ENCODE data around the gene NR5A2. TPM values are rescaled to one million over a fixed set of nuclear protein-coding genes. Genes with fewer than 3 reads are reported as not detected.

The NR5A2 gene
- total RNA-seq, 2 donors from 2014 or later = 51.1 to 53.6 TPM

DNA sequence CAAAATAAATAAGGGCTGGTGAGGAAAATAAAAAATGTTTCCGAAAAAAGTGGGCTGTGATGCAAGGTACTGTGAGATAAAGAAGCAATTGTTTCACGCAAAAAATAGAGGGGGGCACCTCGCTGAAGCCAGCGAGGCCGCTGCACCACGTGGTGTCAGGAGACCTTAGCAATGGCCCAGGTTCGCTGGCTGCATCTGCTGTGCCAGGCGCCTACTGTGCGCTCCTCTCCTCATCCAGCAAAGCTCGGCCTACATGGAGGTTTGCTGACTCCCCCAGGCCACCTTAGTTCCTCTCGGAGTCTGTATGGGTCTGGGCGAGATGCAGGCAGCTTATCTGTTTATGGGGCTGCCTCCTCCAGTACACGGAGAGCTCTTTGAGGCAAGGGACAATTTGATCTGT is 119.6 kb downstream of the NR5A2 start:
- intact Hi-C loops (cut with DNase I, micrococcal nuclease) = no loop called here
- ATAC-seq = no peak
- no peak for DNase-seq

DNA sequence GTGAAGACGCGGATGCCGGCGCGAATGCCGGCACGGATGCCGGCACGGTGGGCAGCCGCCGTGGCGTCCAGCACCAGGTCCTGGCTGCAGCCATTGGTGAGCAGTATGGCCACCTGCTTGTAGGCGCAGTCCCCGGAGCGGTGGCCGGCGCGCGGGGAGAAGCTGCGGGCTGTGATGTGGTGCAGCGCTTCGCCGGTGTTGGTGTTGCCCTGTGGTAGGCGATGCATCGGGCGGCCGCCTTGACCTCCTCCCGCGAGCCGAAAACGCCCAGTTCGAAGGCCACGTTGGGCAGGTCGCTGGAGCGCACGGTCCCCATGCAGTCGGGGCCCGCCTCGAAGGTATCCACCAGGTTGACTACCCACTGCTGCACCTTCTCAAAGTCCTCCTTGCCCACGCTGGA is 120.2 kb downstream of the NR5A2 start:
- peak; percentile 25 for ATAC-seq
- no peak for DNase-seq
- intact Hi-C loops (cut with DNase I, micrococcal nuclease) = no loop called here

DNA sequence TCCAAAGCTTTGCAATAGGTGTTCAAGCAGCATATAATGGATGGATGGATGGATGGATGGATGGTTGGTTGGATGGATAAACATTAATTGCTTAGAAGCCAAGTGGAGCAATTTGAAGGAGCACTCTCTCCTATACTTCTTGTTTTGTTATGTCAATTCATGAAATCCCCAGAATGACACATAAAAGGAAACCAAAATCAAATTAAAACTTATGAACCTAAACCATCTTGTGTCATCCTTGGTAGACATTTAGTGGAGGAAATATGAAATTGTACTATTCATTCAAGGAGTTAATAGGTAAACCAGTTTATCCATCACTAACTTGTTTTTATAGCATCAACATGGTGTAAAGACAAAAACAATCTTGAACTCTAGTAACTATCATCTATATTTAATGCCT is 122.5 kb downstream of the NR5A2 start:
- no peak for DNase-seq
- intact Hi-C loops (cut with DNase I, micrococcal nuclease) = no loop called here
- ATAC-seq = no peak

DNA sequence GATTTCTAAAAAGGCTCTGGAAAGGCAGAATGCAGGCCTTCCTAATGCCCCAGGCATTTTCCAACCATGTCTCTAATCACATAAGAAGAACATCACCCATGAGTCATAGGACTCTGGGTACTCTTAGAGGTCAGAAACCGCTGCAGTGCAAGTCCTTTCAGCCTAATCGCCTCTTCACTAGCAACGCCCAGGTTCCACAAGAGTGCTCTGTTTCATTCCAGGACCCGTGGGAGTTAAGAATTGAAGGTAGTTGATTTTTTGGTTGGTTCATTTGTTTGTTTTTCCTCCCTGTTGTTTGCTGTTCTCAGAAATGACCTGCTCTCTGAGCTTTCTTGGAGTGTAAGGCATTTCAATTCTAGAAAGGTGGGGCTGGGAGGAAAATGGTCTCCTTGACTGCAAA is 123.2 kb downstream of the NR5A2 start:
- intact Hi-C loops (cut with DNase I, micrococcal nuclease) = no loop called here
- ATAC-seq = peak; percentile 38
- no peak for DNase-seq

DNA sequence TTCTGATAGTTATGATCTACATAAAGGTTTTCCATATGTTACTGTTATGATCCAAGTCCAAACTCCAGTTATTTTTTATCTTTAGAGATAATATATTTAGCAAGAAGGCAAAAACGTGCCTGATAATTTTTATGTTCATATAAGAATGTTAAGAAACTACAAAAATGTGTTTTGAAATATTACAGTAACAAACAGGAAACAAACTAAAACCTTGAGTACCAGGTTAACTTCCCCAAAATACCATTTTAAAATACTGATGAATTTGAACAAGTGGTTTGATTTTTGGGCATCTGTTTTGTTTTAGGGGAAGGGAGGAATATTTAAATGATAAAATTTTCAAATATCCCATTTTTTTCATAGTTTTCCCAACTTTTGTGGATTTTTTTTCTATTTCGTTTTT is 124.8 kb downstream of the NR5A2 start:
- ATAC-seq (no peak), DNase-seq (no peak)
- intact Hi-C loops (cut with DNase I, micrococcal nuclease) = no loop called here

DNA sequence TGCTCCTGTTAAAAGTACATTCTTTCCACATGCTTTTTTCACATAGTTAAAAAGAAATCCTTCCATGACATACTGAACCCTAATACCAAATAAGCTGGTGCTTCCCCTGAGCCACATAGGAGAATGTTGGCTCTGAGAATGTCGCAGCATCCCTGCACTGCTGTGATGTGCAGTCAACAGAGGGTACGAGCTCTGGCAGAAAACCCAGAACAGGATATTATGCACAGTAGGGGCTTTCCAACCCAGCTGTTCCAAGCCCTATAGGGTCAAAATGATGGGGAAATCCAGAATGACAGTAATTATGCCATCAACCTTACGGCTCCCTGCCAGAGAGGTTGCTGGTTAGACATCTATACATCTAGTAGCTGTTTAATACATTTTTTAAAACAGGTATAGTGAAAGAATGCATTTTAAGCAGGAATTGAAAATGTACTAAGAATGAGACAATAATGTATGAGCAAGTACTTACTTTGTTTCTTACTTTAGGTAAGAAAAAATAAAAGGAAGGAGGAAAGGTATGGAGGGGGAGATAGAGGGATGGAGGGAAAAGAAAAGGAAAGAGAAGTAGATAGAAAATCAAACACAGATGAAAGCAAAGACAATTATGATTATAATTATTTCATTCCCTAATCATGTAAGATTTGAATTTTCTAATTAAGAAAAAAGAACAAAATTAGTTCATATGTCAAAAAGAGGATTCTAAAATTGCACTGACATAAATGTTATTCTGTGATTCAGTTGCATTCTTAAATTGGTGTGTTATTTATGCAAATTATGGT is 126.0 kb downstream of the NR5A2 start:
- DNase-seq (no peak), ATAC-seq (no peak)
- intact Hi-C loops (cut with DNase I, micrococcal nuclease) = no loop called here

DNA sequence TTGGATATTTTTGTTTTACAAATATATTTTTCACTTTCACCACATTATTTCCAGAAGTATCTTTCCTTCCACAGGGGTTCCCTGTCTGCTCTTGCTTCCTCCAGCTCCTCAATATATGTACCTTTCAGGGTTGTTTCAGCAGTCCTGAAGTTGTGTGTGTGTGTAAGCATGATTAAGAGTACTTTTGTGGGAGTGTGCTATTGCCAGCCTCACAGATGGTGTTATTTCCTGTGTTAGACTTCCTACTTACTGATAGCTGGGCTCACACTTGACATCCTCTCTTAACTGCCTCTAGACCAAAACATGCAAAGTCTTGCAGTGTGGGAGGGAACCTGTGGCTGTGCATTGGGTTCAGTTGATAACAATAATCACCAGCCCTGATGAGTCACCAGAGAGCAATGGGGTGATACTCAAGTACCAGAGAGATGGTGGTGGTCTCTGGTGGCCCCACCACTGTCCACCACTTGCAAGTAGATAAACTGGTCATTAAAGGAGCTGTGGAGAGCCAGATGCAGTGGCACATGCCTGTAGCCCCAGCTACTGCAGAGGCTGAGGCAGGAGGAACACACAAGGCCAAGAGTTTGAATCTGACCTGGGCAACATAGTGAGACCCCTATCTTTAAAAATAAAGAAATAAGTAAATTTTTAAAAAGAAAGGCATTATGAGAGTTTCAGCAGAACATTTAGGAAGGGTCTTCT is 126.7 kb downstream of the NR5A2 start:
- ATAC-seq (peak; percentile 67), DNase-seq (peak in 1 of 2 donors; percentile 9)
- intact Hi-C loops (cut with DNase I, micrococcal nuclease) = no loop called here

DNA sequence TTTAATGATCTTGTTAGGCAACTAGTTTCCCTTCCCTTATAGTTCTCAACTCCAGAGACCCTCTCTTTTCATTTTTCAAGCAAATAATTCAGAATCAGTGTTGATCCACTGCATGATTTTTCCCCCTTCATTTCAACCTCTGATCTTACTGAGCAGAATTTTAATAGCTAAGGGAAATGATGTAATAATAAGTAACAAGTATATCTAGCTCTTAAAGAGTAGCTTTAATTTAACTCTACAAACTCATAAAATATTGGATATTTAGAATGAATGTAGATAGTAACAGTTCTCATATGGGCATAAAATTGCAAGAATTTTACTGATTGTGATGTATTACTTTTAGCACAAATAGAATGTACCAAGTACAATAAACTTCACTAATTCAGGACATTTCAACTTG is 130.2 kb downstream of the NR5A2 start:
- DNase-seq = no peak
- no peak for ATAC-seq
- intact Hi-C loops (cut with DNase I, micrococcal nuclease) = no loop called here

DNA sequence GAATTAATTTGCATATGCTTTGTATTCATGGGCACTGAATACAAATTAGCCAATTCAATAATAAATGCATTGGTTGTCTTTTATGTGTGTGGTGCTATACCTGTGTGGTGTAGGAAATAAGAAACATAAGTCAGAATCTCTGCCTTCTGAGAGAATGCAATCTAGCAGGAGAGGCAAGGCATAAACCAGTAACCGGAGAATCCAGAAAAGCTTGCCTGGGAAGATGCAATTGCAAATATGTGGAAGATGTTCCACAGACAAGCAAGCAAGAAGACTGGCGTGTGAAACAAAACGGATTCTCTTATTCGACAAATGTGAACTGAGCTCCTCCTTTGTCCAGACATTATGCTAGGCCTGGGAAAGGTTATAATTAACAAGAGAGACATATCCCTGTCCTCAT is 134.3 kb downstream of the NR5A2 start:
- no peak for DNase-seq
- intact Hi-C loops (cut with DNase I, micrococcal nuclease) = no loop called here
- ATAC-seq = no peak

DNA sequence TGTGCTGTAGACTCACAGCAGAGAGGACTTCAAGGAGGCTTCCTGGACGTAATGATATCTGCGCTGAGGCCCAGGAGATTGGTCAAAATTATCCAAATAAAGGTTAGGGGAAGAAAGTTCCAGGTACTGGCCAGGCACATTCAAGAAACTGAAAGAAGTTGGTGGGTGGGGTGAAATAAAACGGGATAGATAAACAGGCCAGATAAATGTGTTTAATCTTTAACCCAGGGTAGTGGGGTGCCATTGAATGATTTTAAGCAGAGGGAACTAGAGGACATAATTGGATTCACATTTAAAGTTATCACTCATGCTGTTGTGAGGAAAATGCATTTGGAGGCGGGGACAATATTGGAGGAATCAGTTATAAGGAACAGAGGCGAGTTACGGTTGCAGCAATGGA is 134.7 kb downstream of the NR5A2 start:
- no peak for DNase-seq
- intact Hi-C loops (cut with DNase I, micrococcal nuclease) = no loop called here
- ATAC-seq = peak; percentile 14

DNA sequence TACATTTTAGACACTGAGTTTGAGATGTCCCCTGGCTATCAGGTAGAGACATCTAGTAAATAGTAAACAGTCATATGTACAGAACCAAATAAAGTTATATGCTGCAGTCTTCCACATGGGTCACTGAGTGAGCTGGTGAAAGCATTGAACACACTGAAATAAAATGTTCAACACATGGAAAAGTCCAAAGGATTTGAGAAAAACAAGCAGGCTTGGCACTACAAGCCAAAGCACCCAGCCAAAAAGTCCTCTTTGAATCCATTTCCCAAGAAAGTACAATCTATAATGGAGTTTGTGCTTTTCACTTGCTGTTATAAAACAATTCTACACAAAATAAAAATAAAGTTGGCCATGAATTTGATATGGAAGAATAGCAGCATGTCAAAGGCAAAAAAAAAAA is 135.4 kb downstream of the NR5A2 start:
- intact Hi-C loops (cut with DNase I, micrococcal nuclease) = no loop called here
- ATAC-seq = no peak
- no peak for DNase-seq

DNA sequence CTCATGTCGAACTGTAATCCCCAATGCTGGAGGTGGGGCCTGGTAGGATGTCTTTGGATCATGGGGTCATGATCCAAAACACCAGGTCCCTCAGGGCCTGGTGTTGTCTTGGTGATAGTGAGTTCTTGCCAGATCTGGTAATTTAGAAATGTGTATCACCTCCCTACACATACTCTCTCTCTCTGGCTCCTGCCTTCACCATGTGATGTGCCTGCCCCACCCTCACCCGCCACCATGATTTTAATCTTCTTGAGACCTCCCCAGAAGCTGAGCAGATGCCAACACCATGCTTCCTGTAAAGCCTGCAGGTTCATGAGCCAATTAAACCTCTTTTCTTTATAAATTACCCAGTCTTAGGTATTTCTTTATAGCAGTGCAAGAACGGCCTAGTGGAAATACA is 136.4 kb downstream of the NR5A2 start:
- DNase-seq (no peak), ATAC-seq (no peak)
- intact Hi-C loops (cut with DNase I, micrococcal nuclease) = no loop called here

DNA sequence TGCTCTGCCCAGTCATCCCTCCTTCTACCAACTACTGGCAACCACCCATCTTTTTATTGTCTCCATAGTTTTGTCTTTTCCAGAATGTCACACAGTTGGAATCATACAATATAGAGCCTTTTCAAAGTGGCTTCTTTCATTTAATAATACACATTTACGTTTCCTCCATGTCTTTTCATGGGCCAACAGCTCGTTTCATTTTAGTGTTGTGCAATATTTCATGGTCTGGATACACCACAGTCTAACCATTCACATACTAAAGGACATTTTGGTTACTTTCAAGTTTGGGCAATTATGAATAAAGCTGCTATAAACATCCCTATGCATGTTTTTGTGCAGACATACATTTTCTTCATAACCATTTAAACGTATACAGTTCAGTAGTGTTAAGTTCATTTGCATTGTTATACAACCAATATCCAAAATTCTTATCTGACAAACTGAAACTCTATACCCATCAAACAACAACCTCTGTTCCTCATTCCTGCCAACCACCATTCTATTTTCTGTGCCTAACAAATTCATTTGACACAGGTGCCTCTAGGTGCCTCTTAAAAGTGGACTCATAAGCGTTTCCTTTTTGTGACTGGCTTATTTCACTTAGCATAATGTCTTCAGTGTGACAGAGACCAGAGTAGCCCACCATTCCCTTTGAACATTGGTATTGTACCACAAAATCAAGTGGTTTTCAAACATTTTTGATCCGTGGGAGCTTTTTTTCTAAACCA is 138.1 kb downstream of the NR5A2 start:
- ATAC-seq (no peak), DNase-seq (no peak)
- intact Hi-C loops (cut with DNase I, micrococcal nuclease) = no loop called here

DNA sequence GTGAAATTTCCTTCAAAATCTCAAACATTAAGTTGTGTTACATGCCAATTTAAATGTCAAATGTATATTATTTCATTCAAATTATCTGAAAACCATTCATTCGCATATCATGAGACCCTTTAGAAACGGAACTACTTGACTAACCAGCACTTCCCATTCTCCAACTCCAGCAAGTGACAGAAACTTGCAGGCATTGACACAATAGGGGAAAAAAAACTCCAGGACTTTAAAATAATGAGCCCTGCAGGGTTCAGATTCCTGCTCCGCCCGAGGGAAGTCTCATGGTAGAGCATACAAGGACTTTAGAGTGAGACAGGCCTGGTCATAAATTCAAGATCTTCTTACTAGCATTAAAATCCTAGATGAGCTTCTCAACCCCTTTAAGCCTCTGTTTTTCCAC is 138.9 kb downstream of the NR5A2 start:
- peak; percentile 30 for ATAC-seq
- no peak for DNase-seq
- intact Hi-C loops (cut with DNase I, micrococcal nuclease) = no loop called here

DNA sequence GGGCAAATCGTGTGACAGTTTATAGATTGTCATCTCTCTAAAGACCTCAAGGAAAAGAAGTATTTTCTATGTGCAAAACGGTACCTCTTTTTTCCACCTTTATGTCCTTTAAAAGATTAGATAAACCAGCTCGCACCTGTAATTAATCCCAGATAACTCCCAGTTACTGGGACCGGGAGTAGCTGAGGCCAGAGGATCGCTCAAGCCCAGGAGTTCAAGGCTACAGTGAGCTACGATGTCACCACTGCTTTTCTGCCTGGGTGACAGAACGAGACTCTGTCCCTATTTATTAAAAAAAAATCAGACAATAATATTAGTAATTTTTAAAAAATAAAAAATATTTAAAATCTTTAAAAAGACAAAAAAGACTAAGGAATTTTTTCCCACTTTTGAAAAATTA is 141.4 kb downstream of the NR5A2 start:
- ATAC-seq (no peak), DNase-seq (no peak)
- intact Hi-C loops (cut with DNase I, micrococcal nuclease) = no loop called here

DNA sequence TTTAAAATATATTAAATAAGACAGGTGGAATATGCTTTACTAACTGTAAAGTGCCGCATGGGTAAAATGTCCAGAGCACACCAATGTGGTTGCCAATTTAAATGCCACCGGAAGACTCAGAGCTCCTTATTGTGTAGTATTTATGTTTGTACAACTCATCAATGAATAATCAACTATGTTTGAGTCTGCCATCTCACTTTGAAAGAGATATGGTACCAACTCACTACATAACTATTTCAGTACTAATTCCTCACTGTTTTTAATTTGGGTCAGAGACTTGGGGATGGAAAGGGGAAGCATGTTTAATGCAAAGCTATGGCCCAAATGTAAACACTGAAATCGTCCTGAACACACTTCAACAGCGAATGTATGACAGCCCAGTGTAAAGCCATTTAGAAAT is 144.8 kb downstream of the NR5A2 start:
- intact Hi-C loops (cut with DNase I, micrococcal nuclease) = no loop called here
- DNase-seq (no peak), ATAC-seq (no peak)

DNA sequence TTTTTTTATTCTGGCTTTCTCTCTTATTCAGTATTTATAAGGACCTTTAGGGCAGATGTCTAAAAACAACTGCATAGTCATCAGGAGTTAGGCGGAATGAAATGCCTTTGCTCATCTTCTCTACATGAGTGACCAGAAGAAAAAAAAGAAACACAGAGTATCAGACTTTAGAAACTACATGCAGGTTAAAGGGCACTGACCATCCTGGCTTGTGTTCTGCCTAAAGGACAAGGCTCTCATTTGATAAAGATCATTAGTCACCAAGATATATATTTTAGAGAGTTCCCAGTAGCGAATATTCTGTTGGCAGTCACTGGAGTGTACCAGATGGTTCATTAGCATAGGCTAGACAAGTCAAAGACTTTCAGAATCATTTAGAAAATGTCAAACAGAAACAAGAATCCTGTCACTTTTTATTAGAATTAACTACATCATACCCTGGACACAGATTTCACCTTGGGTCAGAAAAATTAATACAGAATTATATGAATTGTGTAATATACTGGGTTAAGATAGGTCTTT is 145.6 kb downstream of the NR5A2 start:
- ATAC-seq = no peak
- intact Hi-C loops (cut with DNase I, micrococcal nuclease) = no loop called here
- DNase-seq = no peak

DNA sequence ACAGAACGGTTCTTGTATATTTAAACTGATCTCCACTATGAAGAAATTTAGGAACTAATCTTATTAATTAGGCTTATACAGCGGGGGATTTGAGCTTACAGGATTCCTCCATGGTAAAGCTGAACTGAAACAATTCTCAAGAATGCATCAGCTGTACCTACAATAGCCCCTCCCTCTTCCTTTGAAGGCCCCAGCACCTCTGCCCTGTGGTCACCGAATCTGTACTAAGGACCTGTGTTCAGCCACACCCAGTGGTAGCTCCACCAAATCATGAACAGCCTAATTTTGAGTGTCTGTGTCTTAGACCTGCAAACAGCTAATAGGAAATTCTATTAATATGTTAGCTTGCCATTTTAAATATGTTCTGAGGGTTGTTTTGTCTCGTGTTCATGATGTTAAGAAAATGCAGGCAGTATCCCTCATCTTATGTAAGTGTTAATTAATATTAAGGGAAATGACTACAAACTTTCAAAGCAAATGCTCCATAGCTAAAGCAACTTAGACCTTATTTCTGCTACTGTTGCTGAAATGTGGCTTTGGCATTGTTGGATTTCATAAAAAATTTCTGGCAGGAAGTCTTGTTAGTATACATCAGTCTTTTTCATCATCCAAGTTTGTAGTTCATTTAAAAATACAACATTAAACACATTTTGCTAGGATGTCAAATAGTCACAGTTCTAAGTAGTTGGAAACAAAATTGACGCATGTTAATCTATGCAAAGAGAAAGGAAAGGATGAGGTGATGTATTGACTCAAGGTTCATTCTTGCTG is 147.2 kb downstream of the NR5A2 start:
- DNase-seq (no peak), ATAC-seq (no peak)
- intact Hi-C loops (cut with DNase I, micrococcal nuclease) = no loop called here

DNA sequence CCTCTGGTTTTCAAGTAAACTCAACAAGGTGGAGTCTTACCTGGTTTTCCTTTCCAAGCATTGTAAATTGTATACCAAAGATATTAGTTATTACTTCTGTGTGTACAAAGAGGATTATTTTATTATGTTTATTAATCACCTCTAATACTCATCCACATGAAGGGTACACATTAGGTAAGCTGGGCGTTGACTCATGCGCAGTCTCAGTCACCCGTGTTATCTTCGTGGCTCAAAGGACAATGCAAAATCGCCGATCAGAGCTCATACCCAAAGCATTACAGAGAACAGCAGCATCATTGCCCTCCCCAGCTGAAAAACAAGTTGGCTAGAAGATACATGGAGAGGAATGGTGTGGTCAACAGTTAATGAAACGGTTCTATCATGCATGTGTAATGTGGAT is 148.7 kb downstream of the NR5A2 start:
- no peak for DNase-seq
- no peak for ATAC-seq
- intact Hi-C loops (cut with DNase I, micrococcal nuclease) = no loop called here

Measured in left colon (tissue), 2 donors.